NOMO-1 treated with dmso at 0.1 percent for 144 hours (cell line): ENCODE measurements around the gene RALGPS2.
"Not testable (repeated sequence)": the region's sequence is repeated elsewhere in the genome, so short reads cannot be mapped to it uniquely, and the experiment has no call there.

Experiments
- DNase-seq: peaks from one replicate; lab custom pipeline; 2025; ENCODE audit not compliant: unreplicated experiment; lab: John Stamatoyannopoulos, UW

RALGPS2 gene

DNA sequence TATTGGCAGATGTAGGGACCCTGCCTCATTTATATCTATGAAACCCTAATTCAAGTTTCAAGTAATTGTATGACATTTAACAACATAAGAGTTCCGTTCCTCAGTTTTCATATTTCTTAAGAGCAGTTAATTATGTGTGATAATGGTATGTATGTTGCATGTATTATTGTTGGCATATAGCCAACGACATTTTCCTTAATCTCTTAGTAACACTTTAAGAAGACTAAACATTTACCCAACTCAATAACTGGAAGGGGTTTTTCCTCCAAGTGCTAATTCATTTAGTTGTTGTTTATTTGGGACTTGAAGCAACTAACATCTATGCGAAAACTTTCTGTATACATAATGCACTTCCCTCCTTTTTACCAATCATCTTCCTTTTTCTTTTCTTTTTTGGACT, 1.5 kb upstream of the RALGPS2 start:
- DNase-seq = no peak

DNA sequence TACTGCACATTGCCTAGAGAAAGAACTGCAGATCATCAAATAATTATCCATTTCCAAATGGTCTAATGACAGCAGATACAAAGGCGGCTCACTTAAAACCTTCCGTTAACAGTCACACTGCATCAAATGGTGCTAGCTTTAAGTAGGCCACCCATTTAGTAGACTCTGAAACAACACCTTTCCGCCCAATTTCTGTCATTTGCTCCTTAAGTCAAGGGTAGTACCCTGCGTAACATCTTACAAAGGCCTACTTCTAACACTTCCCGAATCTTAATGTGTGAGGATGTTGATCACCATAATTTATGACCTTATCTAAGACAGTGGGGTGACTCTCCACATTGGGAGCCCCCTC, 692 bp upstream of the RALGPS2 start:
- no peak for DNase-seq

DNA sequence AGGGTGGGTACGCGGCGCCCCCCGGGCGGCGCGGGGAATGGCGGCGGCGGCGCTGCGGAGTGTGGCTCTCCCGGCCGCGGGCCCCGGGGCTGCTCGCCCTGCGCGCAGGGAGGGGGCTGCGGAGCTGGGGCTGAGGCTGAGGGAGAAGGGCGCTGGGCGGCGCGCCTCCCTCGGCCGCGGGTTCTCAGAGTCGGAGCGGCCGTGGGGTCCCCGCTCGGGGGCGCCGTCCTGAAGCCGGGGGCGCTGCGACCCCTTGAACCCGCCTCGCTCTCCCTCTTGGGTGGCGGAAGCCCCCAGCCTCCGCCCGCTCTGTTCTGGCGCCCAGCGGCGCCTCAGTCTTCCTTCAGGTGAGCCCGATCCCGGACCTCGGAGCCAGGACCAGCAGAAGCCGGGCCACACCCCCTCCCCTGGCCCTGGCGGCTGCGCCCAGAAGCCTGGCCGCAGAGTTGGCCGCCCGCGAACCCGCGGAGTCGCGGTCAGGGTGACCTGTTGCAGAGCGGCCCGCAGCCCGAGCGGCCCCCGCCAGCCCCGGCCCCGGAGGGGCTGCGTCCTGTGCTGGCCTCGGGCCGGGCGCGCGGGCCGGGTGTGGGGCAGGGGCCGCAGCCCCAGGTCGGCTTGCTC, 532 bp downstream of the RALGPS2 start:
- peak; percentile 51 for DNase-seq

DNA sequence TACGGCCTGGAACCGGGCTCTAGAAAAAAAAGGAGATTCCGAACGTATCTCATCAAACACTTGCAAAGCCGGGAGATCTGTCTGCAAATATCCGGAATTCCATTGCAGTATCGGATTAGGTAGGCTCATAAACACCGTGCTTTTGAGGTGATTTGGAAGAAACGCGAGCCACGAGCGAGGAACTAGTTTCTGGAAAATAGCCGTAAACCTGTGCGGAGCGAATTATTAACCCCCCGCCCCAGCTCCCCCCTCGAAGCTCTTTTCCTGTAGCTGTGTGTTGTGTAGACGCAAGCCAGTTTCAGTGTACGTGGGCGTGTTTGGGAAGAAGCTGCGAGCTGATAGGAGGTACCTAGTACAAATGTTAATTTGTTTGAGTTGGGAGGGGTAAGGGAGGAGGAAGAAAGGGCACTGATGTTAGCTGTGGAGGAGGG, 1.1 kb downstream of the RALGPS2 start:
- peak; percentile 91 for DNase-seq

DNA sequence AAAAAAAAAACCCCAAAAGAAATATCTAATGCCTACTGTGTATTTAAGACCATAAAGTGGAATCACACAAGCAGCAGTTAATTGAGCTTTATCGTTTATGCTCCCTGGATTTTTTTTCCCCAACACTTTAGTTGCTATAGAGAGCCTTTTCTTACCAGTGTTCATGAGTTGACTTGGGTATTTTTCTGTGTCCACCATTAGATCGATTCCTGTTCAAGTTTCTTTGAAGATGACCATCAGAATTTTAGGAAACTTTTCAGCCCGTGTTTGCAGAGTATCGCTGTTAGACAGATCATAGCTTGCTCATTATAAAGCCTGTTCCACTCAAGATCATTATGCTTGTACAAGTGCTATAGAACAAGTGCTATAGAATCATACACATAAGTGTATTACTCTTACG, 1.5 kb downstream of the RALGPS2 start:
- DNase-seq = no peak

DNA sequence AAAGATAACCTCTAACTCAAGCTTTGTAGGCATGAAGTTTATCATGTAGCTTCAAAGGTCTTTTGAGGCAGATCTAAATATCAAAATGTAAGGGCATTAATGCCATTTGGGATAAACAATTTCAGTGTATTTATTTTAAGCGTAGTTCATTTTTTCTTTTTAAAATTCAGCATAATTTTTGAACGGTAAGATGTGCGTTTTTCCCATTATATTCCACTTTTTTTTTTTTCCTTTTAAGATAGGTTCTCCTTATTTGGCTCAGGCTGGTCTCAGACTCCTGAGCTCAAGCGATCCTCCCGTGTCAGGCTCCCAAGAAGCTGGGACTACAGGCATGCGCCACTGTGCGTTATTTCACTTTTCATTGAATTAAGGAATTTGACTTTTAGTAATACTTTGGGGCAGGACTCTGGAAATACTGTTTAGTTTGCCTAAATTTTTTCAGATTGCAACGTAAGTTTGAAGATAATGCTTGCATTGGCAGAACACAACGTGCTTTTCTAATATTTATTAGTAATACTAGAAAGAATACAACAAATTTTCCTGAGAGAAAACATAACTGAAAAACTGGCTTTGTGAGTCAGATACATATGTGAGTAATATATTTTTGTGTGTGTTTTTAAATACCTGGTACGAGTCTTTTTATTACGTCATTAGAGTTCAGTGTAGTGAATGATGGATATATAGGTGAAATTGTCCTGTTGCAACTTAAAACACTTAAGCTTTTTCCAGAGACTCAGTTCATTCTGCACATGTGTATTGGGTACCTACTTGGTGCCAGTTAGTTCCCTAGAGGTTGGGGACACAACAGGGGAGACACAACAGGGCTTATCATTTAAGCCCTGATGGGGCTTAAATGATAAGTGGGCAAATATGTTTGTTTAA, 2.2 kb downstream of the RALGPS2 start:
- no peak for DNase-seq

DNA sequence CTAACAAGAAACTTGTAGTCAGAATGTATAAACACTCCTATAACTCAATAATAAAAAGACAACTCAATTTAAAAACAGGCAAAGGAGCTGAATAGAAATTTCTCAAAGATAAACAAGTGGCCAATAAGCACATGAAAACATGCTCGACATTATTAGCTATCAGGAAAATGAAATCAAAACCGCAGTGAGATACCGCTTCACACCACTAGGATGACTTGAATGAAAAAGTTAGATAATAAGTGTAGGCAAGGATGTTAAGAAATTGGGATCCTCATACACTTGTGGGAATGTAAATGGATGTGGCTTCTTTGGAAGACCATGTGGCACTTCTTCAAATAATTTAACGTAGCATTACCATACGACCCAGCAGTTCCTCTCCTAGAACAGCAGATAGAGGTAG, 8.9 kb downstream of the RALGPS2 start:
- DNase-seq = no peak

DNA sequence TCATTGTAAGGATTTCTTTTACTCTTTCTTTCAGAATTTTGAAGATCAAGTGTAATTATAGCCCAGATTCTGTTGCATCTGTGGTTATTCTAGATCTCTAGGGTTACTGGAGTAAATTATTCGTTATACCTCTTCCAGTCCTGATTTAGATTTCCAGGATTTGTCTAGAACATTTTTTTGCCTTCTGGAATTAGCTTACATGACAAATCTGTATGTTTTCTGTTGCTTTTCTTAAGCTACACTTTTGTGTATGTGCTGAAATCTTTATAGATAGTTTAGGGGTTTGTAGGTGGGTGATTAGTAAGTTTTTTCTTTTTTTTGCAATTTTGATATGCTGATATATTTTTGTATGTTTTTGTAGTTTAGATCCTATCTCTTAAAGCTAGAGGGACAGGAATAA, 13.7 kb downstream of the RALGPS2 start:
- no peak for DNase-seq

DNA sequence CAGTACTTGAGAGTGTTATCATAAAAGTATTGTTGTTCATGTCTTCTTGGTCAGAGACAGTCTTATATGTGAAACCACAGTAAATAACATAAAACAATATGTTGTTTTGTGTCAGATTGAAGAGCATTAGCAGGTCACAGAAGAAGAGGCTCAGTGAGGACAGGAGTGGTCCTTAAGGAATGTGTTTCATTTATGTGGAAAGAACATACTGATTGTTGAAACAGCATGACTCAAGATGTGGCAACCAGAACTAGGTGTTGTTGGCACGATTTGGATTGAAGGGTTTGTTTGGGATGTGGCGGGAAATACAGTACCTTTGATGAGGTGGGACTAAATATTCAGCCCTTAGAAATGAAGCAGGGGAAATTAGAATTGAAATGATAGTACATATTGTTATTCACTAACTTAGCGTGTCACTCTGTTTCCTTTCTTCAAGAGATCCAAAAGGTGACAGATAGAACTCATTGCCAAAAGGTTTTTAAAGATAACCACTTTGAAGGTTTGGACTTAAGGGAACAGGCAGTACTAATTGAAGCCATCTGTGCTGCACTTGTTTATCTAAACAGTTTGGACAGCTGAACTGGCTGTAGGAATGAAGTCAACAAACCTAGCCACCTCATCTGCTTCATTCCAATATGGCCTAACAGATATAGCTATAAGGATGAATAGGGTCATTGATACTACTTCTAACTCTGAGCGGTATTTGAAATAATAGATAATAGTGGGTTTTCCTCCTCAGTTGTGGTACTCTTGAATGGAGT, 14.4 kb downstream of the RALGPS2 start:
- no peak for DNase-seq

DNA sequence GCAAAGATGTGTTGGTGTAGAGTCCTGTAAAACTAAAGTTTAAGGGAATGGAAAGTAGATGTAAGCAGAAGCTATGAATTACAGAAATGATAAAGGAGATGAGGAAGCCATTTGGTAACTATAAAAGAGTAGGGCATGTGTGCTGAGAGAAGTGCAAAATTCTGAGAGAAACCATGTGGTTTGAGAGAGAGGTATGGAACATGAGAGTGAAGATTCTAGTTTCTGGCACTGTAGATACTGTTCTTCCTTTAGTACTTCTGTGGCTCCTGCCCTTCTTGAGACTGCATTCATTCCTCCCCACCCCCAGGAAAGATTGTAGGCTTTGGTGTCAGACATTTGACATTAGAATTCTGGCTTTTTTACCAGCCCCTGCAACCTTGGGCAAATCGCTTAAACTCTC, 15.4 kb downstream of the RALGPS2 start:
- DNase-seq = no peak

DNA sequence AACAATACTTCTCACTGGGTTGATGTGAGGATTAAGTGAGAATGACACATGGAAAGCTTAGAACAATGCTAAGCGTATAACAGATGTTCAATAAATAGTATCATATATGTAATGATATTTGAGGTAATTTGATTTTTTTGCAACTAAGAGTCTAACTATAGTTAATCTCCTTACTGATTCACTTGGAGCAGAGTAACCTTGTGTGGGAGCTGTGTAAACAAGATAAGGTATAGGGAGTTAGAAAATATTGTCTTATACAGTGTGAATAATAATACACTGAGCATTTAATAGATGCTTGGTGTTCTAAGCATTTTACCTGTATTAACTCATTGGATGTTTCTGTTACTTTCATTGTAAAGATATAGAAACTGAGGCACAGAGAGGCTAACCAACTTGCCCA, 15.9 kb downstream of the RALGPS2 start:
- DNase-seq = no peak

DNA sequence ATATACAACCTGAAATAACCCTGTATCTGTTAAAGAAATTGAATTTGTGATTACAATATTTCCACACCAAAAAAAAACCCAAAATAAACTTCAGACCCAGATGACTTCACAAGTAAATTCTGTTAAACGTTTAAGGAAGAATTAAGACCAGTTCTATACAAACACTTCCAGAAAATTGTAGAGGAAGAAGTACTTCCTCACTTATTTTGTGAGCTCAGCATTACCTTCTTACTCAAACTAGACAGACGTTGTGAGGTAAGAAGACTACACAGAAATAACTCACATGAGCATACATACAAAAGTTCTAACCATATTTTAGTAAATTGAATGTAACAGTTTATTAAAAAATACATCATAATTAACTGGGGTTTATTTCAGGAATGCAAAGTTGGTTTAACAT, 18.8 kb downstream of the RALGPS2 start:
- DNase-seq = no peak

DNA sequence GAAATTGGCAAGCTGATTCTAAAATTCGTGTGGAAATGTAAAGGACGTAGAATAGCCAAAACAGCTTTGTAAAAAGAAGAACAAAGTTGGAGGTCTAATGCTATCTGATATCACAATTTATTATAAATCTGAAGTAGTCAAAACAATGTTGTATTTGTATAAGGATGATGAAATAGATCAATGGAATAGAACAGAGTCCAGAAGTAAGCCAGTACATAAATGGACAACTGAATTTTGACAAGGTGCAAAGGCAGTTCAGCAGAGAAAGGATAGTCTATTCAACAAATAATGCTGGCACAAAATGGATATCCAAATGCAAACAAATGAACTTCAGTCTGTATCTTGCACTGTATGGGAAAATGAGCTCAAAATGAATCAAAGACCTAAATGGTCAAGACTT, 20.2 kb downstream of the RALGPS2 start:
- DNase-seq = no peak

DNA sequence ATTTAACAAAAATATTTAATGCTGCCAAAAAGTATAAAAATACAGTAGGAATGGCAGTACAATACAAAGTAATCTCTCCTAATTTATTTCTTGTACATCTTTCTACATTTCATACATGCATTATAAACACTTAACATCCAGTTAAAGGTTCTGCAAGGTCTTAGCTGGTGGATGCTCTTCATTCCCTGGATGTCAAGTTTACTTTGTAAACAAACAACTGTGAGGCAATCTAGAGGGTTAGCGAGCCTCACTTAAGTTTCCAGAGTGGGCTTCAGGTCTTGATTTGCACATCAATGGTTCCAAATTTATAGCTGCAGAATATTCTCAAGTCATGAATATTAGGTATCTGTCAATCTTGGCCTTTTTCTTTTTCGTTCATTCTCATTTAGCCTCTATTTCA, 21.3 kb downstream of the RALGPS2 start:
- DNase-seq = no peak

DNA sequence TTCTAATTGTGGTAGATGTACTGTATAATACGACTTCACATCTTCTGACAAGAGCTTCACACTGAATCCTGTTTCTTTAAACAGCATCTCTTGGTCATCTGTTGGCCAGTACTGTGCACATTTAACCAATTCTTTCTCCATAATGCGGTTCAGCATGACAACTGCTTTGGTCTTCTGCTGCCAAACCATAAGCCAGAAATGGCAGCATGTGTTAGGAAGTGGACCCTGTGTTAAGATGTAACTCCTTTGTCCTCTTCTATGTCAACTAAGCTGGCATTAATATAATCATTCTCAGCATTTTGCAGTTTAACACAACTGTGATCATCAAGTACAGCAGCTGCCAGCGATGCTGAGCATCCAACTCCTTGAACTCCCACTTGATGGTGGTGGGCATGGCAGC, 22.3 kb downstream of the RALGPS2 start:
- DNase-seq = not testable (repeated sequence)

DNA sequence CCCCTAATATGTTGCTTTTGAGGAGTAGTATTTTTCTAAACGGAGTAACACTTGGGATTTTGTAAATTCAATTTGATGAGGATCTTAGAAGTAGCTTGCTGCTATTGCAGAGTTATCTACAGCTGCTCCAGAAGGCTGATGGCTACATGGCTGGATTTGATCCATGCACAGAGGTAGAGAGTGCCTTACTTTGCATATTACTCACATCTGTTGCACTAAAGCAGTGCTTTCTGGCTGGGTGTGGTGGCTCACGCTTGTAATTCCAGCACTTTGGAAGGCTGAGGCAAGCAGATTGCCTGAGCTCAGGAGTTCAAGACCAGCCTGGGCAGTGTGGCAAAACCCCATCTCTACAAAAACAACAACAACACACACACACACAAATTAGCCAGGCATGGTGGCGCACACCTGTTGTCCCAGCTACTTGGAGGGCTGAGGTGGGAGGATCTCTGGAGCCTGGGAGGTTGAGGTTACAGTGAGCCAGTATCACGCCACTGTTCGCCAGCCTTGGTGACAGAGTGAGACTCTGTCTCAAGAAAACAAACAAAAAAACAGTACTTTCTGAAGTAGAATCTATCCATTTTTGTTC, 24.6 kb downstream of the RALGPS2 start:
- DNase-seq = no peak

DNA sequence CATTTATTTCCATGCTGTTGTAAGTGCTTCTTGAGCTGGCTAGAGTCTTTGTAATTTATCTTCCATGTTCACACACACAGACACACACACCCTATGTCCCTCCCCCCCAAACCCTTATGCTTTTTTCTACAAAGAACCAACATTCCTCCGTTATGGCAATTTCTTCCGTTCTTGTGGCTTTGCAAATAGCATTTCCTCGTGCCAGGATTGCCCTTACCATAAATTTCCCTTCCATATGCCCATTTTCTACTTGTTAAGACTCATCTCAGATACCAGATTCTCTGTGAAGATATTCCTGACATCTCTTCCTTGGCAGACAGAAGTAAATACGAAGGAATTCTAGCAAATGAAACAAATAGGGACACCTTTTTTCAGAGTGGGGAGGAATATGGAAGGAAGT, 26.0 kb downstream of the RALGPS2 start:
- DNase-seq = no peak

DNA sequence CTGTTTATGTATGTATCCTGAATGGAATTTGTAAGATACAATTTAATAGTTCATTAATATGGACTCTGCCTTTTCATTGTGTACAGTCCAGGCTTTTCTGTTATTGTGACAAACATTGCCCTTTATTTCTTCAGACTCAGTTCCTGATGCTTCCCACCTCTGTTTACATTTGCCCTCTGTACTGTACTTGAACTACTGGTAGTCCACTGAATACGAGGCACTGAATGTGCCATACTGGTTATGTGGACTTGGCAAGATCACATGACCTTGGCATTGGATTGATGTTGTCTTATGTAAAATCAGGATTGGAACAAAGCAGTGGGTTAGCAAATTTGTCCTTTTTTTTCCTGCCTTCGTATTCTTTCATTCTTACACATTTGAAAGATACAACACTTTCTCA, 27.8 kb downstream of the RALGPS2 start:
- no peak for DNase-seq

DNA sequence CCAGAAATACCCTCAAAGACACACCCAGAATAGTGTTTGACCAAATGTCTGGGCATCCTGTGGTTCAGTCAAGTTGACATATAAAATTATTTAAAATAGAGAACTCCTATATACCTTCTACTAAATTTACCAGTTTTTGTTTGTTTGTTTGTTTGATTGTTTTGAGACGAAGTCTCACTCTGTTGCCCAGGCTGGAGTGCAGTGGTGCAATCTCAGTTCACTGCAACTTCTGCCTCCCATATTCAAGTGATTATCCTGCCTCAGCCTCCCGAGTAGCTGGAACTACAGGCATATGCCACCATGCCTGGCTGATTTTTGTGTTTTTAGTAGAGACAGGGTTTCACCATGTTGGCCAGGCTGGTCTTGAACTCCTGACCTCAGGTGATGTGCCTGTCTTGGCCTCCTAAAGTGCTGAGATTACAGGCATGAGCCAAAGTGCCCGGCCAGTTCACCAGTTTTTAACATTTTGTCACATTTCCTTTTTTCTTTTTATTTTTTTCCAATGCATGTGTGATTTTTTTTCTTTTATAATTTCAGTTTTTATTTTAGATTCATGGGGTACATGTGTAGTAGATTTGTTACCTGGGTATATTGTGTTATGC, 29.7 kb downstream of the RALGPS2 start:
- DNase-seq = not testable (repeated sequence)

DNA sequence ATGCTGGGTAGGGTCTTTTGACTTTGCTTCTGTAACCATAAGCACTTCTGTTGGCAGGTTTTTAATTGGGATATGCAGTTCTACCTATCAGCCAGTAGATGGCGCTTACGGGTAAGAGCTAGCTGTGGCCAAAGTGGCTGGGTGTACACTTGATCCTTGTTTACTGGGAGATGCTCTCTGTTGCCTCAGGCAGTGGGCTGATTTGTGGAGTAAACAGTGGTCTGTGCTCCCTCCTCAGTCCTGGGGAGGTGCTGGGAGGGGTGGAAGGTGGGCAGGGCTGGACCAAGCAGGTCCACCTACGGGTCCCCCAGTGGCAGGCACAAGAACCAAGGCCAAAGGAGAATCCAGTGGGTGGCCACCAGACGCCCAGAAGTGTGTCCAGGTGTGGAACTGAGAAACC, 43.4 kb downstream of the RALGPS2 start:
- DNase-seq = no peak

DNA sequence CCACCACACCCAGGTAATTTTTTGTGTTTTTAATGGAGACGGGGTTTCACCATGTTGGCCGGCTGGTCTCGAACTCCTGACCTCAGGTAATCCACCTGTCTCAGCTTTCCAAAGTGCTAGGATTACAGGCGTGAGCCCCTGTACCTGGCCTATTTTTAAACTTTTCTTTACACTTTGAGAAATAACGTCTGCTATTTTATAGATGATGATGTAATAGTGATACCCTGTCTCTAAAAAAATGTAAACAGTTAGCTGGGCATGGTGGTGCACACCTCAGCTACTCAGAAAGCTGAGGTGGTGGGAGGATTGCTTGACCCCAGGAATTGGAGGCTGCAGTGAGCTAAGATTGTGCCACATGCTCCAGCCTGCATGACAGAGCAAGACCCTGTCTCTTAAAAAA, 47.9 kb downstream of the RALGPS2 start:
- no peak for DNase-seq
